NOMO-1 treated with DMSO at 0.1 percent for 48 hours (cell line): ENCODE measurements around the gene SH3GL1.

ENCODE experiments used
- DNase-seq: peaks from one replicate; lab custom pipeline; 2025; ENCODE audit not compliant: unreplicated experiment; lab: John Stamatoyannopoulos, UW

SH3GL1 gene

DNA sequence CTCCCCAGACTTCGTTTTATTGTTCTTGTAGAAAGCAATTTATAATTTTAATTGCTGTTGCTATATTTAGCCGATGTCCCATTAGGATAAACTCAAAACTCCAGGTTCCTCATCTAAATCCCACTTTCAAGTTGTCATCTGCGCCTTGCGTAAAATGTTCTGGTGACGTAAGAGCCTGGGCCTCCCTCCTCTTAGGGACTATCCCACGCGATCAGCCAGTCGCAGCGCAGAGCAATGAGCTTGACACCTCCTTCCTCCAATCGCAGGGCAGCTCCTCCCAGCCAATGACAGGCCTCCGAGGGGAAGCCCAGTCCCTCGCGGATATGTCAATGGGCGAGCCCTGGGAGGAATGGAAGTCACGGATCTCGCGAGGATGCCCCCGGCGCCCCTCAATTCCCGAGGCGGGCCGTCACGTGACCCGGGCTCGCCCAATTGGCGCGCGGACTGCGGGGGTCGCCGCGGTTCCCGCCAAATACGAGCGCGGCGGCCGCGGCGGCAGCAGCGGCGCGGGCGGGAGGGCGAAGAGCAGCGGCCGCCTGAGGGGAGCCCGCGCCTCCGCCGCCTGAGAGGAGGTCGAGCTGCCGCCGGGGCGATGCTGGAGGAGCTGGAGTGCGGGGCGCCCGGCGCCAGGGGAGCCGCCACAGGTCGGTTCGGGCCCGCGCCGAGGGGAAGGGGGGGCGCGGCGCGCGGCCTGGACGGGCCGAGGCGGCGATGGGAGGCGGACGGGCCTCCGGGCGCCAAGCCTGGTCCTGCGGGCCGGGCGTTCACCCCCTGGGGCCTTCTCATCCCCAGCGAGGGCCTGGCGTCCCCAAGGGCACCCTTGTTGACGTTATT lies 2.0 kb upstream of the SH3GL1 start, which contains the start of gene CHAF1A:
CHAF1A (plus strand) TSS at position 470 of the 834 bp plus-strand sequence; CDS start at position 593, 123 bp downstream.
- DNase-seq = peak; percentile 100

DNA sequence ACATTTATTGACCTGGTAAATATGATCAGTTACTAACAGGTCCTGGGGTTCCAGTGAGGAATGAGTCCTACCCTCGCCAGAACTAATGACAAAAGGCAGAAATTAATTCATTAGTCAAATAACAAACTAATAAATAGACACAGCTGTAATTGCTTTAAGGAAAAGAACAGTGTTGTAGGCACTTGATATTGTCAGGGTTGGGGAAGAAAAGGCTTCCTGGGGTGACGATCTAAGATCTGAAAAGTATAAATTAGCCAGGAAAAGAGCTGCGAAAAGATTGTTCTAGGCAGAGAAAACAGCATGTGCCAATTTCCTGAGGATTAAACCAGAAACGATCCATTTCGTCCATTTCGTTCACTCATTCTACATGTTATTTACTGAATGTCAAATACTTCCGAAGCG lies 1.4 kb upstream of the SH3GL1 start:
- no peak for DNase-seq

DNA sequence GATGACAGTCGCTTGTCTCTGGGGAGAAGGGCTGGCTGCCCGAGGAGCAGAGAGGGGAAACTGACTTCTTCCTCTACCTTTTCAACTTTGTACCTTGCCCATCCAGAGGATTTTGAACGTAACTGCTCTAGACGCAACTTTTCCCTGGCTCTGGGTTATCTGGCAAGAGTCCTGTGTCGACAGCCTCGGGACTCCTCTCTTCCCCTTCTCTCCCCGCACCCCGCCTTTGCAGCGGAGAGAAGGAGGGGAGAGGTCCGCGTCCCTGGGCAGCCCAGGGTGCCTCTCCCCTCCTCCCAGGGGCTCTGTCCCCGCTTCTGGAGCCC lies 574 bp downstream of the SH3GL1 start:
- peak; percentile 31 for DNase-seq

DNA sequence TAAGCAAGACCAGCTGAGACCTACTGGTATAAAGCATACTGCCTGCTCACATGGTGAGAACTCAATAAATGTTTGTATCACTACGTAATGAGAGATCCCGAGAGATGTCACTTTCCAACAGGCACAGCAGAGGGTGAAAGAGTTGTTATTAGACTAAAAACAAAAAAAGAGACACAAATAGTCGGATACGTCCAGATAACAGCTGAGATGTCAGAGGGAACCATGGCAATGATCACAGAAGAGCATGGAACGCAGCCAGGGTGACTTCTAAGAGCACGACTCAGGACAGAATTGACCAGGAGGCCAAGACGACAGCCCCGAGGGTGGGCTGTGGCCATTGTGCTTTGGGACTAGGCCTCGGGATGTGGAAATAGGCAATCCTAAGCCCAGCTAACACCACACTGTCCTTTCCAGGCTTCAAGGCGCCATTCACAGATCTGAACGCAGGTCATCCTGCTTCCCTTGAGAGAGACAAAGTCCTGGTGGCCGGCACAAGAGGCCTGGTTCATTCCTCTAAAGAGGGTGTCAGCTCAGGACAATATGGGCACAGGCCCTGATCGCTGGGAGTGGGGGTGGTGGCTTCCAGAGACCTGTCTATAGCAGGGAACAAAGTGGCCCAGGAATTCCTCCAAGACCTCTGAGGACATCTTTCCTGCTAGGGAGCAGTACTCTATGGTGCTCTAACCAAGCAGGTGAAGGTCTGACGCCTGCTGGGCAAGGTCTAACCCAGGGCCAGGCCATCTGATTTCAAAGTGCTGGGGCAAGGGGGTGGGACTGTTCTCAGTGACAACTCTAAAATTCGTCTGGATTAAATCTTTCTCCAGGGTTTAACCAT lies 3.2 kb downstream of the SH3GL1 start:
- DNase-seq = no peak

- no peak for DNase-seq
Observed at GRCh38 chr19:4393947-4394590, 6.3 kb downstream of the SH3GL1 start.

DNA sequence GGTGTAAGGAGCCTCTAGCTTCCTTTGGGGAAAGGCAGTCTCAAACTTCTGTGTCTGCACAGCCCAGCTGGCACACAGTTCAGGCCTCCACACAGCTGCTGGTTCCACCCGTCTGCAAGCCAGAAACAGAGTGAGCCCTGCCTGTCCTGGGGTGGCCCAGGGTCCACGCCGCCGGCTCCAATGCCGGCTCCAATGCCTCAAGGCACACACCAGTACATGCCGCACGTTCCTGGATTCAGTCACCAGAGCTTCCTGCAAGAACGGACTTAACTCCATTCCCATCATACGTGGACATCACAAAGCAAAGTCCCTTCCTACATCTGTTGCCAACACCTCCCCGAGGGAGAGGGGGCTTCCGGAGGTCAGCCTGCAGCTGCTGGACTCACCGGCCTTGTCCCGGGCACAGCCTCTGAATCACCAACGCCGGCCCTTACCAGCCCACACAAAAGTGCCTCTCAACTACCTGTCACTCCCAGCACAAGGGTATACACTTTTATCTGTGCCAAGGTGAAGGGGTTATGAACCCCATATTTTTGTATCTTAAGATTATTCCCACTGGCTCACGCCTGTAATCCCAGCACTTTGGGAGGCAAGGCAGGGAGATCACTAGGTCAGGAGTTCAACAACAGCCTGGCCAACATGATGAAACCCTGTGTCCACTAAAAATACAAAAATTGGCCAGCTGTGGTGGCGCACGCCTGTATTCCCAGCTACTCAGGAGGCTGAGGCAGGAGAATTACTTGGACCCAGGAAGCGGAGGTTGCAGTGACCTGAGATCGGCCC lies 8.5 kb downstream of the SH3GL1 start:
- no peak for DNase-seq

DNA sequence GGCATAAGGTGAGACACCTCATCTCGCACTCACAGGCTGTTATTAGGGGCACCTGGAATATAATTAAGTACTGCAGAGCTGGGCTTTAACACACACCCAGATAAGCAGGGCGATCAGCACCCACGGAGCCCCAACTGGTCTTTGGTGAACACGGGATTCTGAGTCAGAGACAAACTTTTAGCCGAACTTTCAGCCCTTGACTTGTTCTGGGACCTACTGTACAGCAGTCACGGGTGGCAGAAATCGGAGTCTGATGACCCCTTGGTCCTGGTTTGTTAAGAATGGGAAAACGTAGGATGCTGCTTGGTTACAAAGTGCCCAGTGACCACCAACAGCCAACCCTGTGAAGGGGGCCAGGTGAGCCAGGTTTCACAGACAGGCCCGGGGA lies 9.0 kb downstream of the SH3GL1 start:
- no peak for DNase-seq

DNA sequence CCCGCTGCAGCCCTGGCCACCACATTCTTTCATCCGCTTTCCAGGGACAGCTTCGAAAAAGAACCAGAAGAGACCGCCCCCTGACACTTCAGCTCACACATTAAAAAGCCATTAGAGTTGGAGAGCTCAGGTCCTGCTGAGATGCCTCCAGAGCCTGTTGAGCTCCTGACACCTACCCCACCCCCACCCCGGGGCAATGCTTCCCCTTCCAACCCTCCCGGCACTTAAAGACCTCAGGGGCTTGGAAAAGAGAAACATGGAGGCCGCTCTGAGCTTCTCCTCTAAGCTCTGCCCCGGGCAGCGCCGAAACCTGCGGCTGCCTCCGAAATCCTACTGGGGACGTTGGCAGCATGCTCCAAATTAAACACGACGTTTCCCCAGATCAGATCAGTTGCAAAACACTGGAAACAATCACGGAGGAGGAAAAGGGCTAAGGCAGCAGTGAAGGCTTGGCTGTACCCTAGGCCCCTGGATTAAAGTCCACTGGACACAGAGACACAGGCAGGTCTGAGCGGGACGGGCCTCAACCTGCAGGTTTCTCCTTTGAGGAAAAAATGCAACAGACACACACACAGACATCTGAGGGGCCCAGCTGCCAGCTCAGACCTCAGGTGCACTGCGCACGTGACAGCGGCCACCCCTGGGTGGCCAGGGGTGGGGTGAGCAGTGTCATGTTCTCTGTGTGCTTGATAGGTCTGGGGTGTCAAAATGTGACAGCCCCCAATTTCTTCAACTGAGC lies 9.6 kb downstream of the SH3GL1 start:
- no peak for DNase-seq

- DNase-seq = no peak
Observed at GRCh38 chr19:4390017-4390566, 10.3 kb downstream of the SH3GL1 start.

DNA sequence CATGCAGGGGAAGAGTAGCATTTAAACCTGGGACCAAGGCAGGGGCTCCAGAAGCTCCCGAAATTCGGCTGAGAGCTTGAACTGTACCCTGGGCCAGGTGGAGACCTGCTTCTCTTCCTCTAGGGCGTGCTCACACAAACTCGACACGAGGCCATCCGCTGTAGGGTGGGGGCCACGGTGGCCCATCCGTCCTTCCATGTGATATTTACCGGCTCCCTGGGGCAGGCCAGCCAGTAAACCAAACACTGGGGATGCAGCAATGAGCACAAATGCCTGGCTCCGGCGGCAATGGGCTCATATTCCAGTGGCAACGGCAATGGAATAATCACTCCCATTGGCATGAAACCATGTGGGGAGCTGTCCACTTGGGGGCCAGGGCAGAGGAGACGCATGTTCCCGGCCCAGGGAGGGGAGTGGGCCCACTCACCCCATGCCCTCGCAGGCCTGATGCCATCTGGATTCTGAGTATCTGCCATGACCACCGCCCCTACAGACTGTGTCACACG lies 10.8 kb downstream of the SH3GL1 start:
- DNase-seq = no peak

- DNase-seq = no peak
Observed at GRCh38 chr19:4389064-4389375, 11.3 kb downstream of the SH3GL1 start.

- no peak for DNase-seq
Observed at GRCh38 chr19:4388337-4389063, 11.8 kb downstream of the SH3GL1 start.

DNA sequence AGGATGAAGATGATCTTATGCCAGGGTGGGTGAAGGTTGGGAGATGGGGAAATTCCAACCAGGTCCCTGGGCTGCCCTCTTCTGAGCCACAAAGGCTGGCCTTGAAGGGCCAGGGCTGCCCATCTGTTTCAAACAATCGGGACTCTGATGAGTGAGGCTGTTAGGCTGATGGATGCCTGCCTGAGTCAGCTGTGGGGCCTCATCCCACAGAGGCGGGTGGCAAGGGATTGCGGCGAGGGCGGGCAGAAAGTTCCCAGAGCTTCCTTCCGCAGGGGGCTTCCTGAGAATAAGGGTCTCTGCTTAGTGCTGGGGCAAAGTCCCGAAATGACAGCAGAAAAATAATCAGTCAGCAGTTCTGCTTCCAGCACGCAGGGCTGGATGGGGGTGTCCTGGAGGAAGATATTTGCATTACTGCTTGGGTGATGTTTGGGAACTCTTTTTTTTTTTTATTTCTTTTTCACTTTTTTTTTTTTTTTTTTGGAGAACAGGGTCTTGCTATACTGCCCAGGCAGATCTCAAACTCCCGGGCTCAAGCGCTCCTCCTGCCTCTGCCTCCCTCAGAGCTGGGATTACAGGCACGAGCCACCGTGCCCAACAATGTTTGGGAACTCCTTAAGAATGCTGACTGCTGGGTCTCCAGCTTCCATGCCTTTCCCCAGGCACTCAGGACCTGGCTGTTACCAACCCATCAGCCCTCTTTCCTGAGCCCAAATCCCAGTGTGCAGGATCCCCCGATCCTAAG lies 14.1 kb downstream of the SH3GL1 start:
- DNase-seq = no peak

GRCh38 chr19:4385291-4386040 lies 14.9 kb downstream of the SH3GL1 start:
- no peak for DNase-seq

GRCh38 chr19:4380254-4380727 lies 20.1 kb downstream of the SH3GL1 start:
- no peak for DNase-seq

GRCh38 chr19:4379383-4380253 lies 20.7 kb downstream of the SH3GL1 start:
- DNase-seq = no peak

DNA sequence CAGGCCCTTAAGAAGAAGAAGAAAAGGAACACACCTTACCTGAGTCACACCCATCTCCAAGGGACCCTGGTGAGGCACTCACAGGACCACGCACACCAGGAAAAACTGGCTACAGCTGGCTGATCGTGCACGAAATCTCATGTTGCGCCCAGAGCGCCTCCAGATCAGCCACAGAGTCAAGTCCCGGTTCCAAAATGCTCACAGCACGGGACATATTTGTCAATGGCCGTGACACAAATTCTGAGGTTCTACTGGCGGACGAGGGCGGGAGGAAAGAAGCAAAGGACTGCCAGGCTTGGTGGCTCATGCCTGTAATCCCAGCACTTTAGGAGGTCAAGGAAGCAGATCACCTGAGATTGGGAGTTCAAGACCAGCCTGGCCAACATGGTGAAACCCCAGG lies 21.5 kb downstream of the SH3GL1 start:
- DNase-seq = no peak
